ENCODE data around the gene NLRP3. TPM values are rescaled to one million over a fixed set of nuclear protein-coding genes. Genes with fewer than 3 reads are reported as not detected.
"Not testable (repeated sequence)": the region's sequence is repeated elsewhere in the genome, so short reads cannot be mapped to it uniquely, and the experiment has no call there.

NLRP3 gene
- total RNA-seq, 2 experiments from 2014 or later: 0.20 TPM; not detected in 1

GRCh38 chr1:247376659-247377058, 39.3 kb upstream of the NLRP3 start:
- no peak for DNase-seq
- Mint-ChIP-seq H3K9me3 (peaks cover 2% of the 10 kb centered on the region), H3K36me3 (ENCODE audit: low read depth) (no peaks in the 10 kb centered on the region), H3K27me3 (ENCODE audit: low read depth) (peaks cover 2% of the 10 kb centered on the region), H3K4me1 (ENCODE audit: low read depth) (peaks cover 3% of the 10 kb centered on the region), H3K27ac (no peak overlapping the region), H3K4me3 (no peak overlapping the region)
- intact Hi-C loops (cut with micrococcal nuclease): no loop called here
- CTCF ChIA-PET: no interaction called here

GRCh38 chr1:247377656-247378055, 38.3 kb upstream of the NLRP3 start:
- DNase-seq: not testable (repeated sequence)

GRCh38 chr1:247378334-247379073, 37.5 kb upstream of the NLRP3 start:
- Mint-ChIP-seq H3K36me3 (ENCODE audit: low read depth) (no peaks in the 10 kb centered on the region), H3K4me1 (ENCODE audit: low read depth) (no peaks in the 10 kb centered on the region), H3K27ac (no peak overlapping the region), H3K4me3 (no peak overlapping the region), H3K27me3 (ENCODE audit: low read depth) (no peaks in the 10 kb centered on the region), H3K9me3 (peaks cover 2% of the 10 kb centered on the region)
- no peak for DNase-seq
- CTCF ChIA-PET: interaction anchor here (0.8 kb wide), 1 partner anchor 11 kb away, joined by 3 read pairs; no protein-coding TSS in a partner anchor
- intact Hi-C loops (cut with micrococcal nuclease): no loop called here

More at GRCh38 chr1:247377656-247378055, 38.3 kb upstream of the NLRP3 start:
- H3K27me3 Mint-ChIP-seq (ENCODE audit: low read depth); intact Hi-C loops (cut with micrococcal nuclease); H3K36me3 Mint-ChIP-seq (ENCODE audit: low read depth); H3K9me3 Mint-ChIP-seq; H3K4me3 Mint-ChIP-seq; H3K4me1 Mint-ChIP-seq (ENCODE audit: low read depth); CTCF ChIA-PET; H3K27ac Mint-ChIP-seq: not testable (repeated sequence)

GRCh38 chr1:247385283-247385682, 30.7 kb upstream of the NLRP3 start:
- DNase-seq: no peak
- intact Hi-C loops (cut with micrococcal nuclease): no loop called here
- Mint-ChIP-seq H3K27ac (no peak overlapping the region), H3K4me1 (ENCODE audit: low read depth) (peaks cover 16% of the 10 kb centered on the region), H3K27me3 (ENCODE audit: low read depth) (peaks cover 4% of the 10 kb centered on the region), H3K9me3 (peaks cover 4% of the 10 kb centered on the region), H3K4me3 (no peak overlapping the region), H3K36me3 (ENCODE audit: low read depth) (no peaks in the 10 kb centered on the region)
- CTCF ChIA-PET: interaction anchor here (4.2 kb wide), 1 partner anchor 12 kb away, joined by 27 read pairs; no protein-coding TSS in a partner anchor

GRCh38 chr1:247386217-247386616, 29.8 kb upstream of the NLRP3 start:
- peaks cover 4% of the 10 kb centered on the region for H3K27me3 Mint-ChIP-seq (ENCODE audit: low read depth)
- no peak overlapping the region for H3K4me3 Mint-ChIP-seq
- DNase-seq: peak; percentile 58
- H3K9me3 Mint-ChIP-seq: peaks cover 4% of the 10 kb centered on the region
- H3K36me3 Mint-ChIP-seq (ENCODE audit: low read depth): no peaks in the 10 kb centered on the region
- no peak overlapping the region for H3K27ac Mint-ChIP-seq
- CTCF ChIA-PET: no interaction called here
- intact Hi-C loops (cut with micrococcal nuclease): no loop called here
- H3K4me1 Mint-ChIP-seq (ENCODE audit: low read depth): peaks cover 19% of the 10 kb centered on the region

- H3K4me3 Mint-ChIP-seq: no peak overlapping the region
- H3K9me3 Mint-ChIP-seq: peaks cover 4% of the 10 kb centered on the region
- CTCF ChIA-PET: no interaction called here
- H3K36me3 Mint-ChIP-seq (ENCODE audit: low read depth): no peaks in the 10 kb centered on the region
- DNase-seq: no peak
- H3K4me1 Mint-ChIP-seq (ENCODE audit: low read depth): peaks cover 19% of the 10 kb centered on the region
- intact Hi-C loops (cut with micrococcal nuclease): no loop called here
- no peak overlapping the region for H3K27ac Mint-ChIP-seq
- H3K27me3 Mint-ChIP-seq (ENCODE audit: low read depth): peaks cover 4% of the 10 kb centered on the region
Measured at GRCh38 chr1:247386687-247387086, 29.3 kb upstream of the NLRP3 start.

GRCh38 chr1:247387096-247387495, 28.9 kb upstream of the NLRP3 start:
- CTCF ChIA-PET: interaction anchor here (4.1 kb wide), 1 partner anchor 100 kb away, joined by 47 read pairs; no protein-coding TSS in a partner anchor
- no peak overlapping the region for H3K27ac Mint-ChIP-seq
- H3K4me3 Mint-ChIP-seq: no peak overlapping the region
- H3K36me3 Mint-ChIP-seq (ENCODE audit: low read depth): no peaks in the 10 kb centered on the region
- H3K9me3 Mint-ChIP-seq: peaks cover 4% of the 10 kb centered on the region
- DNase-seq: no peak
- intact Hi-C loops (cut with micrococcal nuclease): no loop called here
- peaks cover 19% of the 10 kb centered on the region for H3K4me1 Mint-ChIP-seq (ENCODE audit: low read depth)
- peaks cover 4% of the 10 kb centered on the region for H3K27me3 Mint-ChIP-seq (ENCODE audit: low read depth)

- CTCF ChIA-PET: interaction anchor here (0.7 to 4.1 kb wide), 2 partner anchors 100 to 245 kb away, joined by 3 to 47 read pairs; no protein-coding TSS in a partner anchor
- Mint-ChIP-seq H3K36me3 (ENCODE audit: low read depth) (no peaks in the 10 kb centered on the region), H3K9me3 (peaks cover 4% of the 10 kb centered on the region), H3K4me3 (no peak overlapping the region), H3K4me1 (ENCODE audit: low read depth) (peaks cover 19% of the 10 kb centered on the region), H3K27me3 (ENCODE audit: low read depth) (peaks cover 4% of the 10 kb centered on the region), H3K27ac (no peak overlapping the region)
- no peak for DNase-seq
- intact Hi-C loops (cut with micrococcal nuclease): no loop called here
Measured at GRCh38 chr1:247387565-247387964, 28.4 kb upstream of the NLRP3 start.

GRCh38 chr1:247390116-247390791, 25.7 kb upstream of the NLRP3 start:
- CTCF ChIA-PET: interaction anchor here (0.5 to 4.1 kb wide), 23 partner anchors 10 to 323 kb away, joined by 3 to 47 read pairs (median 4); partner anchors contain the start of gene NLRP3
- H3K36me3 Mint-ChIP-seq (ENCODE audit: low read depth): no peaks in the 10 kb centered on the region
- no peak overlapping the region for H3K27ac Mint-ChIP-seq
- H3K4me1 Mint-ChIP-seq (ENCODE audit: low read depth): peaks cover 17% of the 10 kb centered on the region
- H3K4me3 Mint-ChIP-seq: no peak overlapping the region
- H3K27me3 Mint-ChIP-seq (ENCODE audit: low read depth): peaks cover 7% of the 10 kb centered on the region
- DNase-seq: peak; percentile 91
- no peaks in the 10 kb centered on the region for H3K9me3 Mint-ChIP-seq
- intact Hi-C loops (cut with micrococcal nuclease): loop anchor here (1.0 kb wide), 4 partner anchors 18 to 186 kb away; no protein-coding TSS in a partner anchor

- Mint-ChIP-seq H3K36me3 (ENCODE audit: low read depth) (no peaks in the 10 kb centered on the region), H3K27me3 (ENCODE audit: low read depth) (peaks cover 7% of the 10 kb centered on the region), H3K27ac (no peak overlapping the region), H3K4me1 (ENCODE audit: low read depth) (peaks cover 16% of the 10 kb centered on the region), H3K4me3 (no peak overlapping the region), H3K9me3 (no peaks in the 10 kb centered on the region)
- CTCF ChIA-PET: interaction anchor here (0.7 to 4.1 kb wide), 9 partner anchors 17 to 323 kb away, joined by 3 to 47 read pairs (median 7); partner anchors contain the start of gene NLRP3
- intact Hi-C loops (cut with micrococcal nuclease): loop anchor here (1.0 kb wide), 4 partner anchors 19 to 185 kb away; no protein-coding TSS in a partner anchor
- DNase-seq: no peak
Measured at GRCh38 chr1:247390996-247391395, 25.0 kb upstream of the NLRP3 start.

- CTCF ChIA-PET: no interaction called here
- peaks cover 7% of the 10 kb centered on the region for H3K27me3 Mint-ChIP-seq (ENCODE audit: low read depth)
Measured at GRCh38 chr1:247392088-247392487, 23.9 kb upstream of the NLRP3 start.

GRCh38 chr1:247395075-247395474, 20.9 kb upstream of the NLRP3 start:
- H3K36me3 Mint-ChIP-seq (ENCODE audit: low read depth); H3K27ac Mint-ChIP-seq; H3K4me1 Mint-ChIP-seq (ENCODE audit: low read depth); H3K9me3 Mint-ChIP-seq; CTCF ChIA-PET; H3K4me3 Mint-ChIP-seq; DNase-seq; intact Hi-C loops (cut with micrococcal nuclease); H3K27me3 Mint-ChIP-seq (ENCODE audit: low read depth): not testable (repeated sequence)

More at GRCh38 chr1:247392088-247392487, 23.9 kb upstream of the NLRP3 start:
- H3K27ac Mint-ChIP-seq: no peak overlapping the region
- no peaks in the 10 kb centered on the region for H3K36me3 Mint-ChIP-seq (ENCODE audit: low read depth)
- intact Hi-C loops (cut with micrococcal nuclease): no loop called here
- H3K9me3 Mint-ChIP-seq: no peaks in the 10 kb centered on the region
- H3K4me3 Mint-ChIP-seq: no peak overlapping the region
- DNase-seq: no peak
- H3K4me1 Mint-ChIP-seq (ENCODE audit: low read depth): peaks cover 14% of the 10 kb centered on the region
